Endothelial cell of umbilical vein (primary cell): ENCODE measurements around the gene TMEM50B.

ENCODE experiments used
- EZH2 ChIP-seq: IDR thresholded peaks from 2 replicates; pipeline ENCODE4 v1.6.1; 2012; ENCODE audit warnings: borderline replicate concordance, low read depth, mild to moderate bottlenecking, moderate library complexity, low read length, inconsistent platforms; ENCODE audit not compliant: severe bottlenecking
- FOS ChIP-seq: IDR thresholded peaks from 2 replicates; pipeline ENCODE4 v1.6.1; 2011; ENCODE audit warnings: mild to moderate bottlenecking, low read length, moderate library complexity, borderline replicate concordance; ENCODE audit not compliant: insufficient read depth
- JUN ChIP-seq: IDR thresholded peaks from 2 replicates; pipeline ENCODE4 v1.6.1; 2011; ENCODE audit warnings: borderline replicate concordance, low read depth; ENCODE audit not compliant: insufficient read length, insufficient read depth
- POLR2A ChIP-seq: IDR thresholded peaks from 2 replicates; pipeline ENCODE4 v1.6.1; 2012; ENCODE audit warnings: low read depth, mild to moderate bottlenecking, control low read depth, low read length
- POLR2AphosphoS5 ChIP-seq: IDR thresholded peaks from 2 replicates; pipeline ENCODE4 v1.6.1; 2012; ENCODE audit warnings: low read depth, mild to moderate bottlenecking, control low read depth, low read length, moderate library complexity; ENCODE audit not compliant: insufficient read depth
- TF ChIP-seq, protein P1 (sequence below): IDR thresholded peaks from 2 replicates; pipeline ENCODE4 v1.6.1; 2011; ENCODE audit not compliant: insufficient read depth, insufficient read length
- TF ChIP-seq, protein P2 (sequence below), 2 donors: IDR thresholded peaks; 1 replicate in 1 of 2; 2 replicates in 1 of 2; pipeline ENCODE4 v1.5.1; 2011; ENCODE audit warnings: low read length in 2 of 2, mild to moderate bottlenecking in 2 of 2, moderate library complexity in 2 of 2, control low read depth in 1 of 2, inconsistent platforms in 1 of 2, low read depth in 1 of 2; ENCODE audit not compliant: insufficient read depth in 1 of 2; ENCODE audit errors: extremely low read depth in 1 of 2

DNA sequence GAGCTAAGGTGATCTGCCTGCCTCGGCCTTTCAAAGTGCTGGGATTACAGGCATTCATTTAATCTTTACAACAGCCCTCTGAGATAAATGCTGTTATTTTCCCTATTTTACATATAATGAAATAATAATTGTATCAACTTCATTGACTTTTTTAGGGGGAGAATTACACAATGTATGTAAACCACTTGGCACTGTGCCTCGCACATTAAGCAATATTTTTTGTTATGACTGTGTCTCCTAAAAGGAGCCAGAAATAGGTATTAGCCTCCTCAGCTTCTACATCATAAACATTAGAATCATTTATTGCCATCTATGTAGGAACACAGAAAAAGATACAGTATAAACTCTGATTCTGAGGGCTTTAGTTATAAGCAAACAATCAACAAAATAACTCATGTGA is 12.8 kb upstream of the TMEM50B start:
- TF ChIP-seq EZH2 = no peak
- TF ChIP-seq, protein P1, sequence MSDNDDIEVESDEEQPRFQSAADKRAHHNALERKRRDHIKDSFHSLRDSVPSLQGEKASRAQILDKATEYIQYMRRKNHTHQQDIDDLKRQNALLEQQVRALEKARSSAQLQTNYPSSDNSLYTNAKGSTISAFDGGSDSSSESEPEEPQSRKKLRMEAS = no peak
- TF ChIP-seq, protein P2, sequence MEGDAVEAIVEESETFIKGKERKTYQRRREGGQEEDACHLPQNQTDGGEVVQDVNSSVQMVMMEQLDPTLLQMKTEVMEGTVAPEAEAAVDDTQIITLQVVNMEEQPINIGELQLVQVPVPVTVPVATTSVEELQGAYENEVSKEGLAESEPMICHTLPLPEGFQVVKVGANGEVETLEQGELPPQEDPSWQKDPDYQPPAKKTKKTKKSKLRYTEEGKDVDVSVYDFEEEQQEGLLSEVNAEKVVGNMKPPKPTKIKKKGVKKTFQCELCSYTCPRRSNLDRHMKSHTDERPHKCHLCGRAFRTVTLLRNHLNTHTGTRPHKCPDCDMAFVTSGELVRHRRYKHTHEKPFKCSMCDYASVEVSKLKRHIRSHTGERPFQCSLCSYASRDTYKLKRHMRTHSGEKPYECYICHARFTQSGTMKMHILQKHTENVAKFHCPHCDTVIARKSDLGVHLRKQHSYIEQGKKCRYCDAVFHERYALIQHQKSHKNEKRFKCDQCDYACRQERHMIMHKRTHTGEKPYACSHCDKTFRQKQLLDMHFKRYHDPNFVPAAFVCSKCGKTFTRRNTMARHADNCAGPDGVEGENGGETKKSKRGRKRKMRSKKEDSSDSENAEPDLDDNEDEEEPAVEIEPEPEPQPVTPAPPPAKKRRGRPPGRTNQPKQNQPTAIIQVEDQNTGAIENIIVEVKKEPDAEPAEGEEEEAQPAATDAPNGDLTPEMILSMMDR (IDR thresholded peaks at IDR 0.05; ENCODE audit: extremely low read depth in 1 of 2, insufficient read depth in 1 of 2, low read depth in 1 of 2, low read length in 2 of 2) = no peak
- no peak for TF ChIP-seq POLR2A
- no peak for TF ChIP-seq POLR2AphosphoS5
- TF ChIP-seq JUN = no peak
- TF ChIP-seq FOS = no peak
